Trophoblast cell (in vitro differentiated cells and primary cell): ENCODE results near the gene TECTA.

ENCODE experiments used
- DNase-seq, 2 donors: peaks; one replicate each; pipeline ENCODE4 v3.0.0-alpha.2; 2016
- H2AFZ ChIP-seq: 2 replicates; pipeline ENCODE4 v1.6.1; 2013; ENCODE audit warnings: low read length, moderate library complexity, mild to moderate bottlenecking; ENCODE audit not compliant: insufficient read depth, poor library complexity
- H2AK5ac ChIP-seq: 2 replicates; pipeline ENCODE4 v1.6.1; 2013; ENCODE audit warnings: mild to moderate bottlenecking, low read length
- H2BK120ac ChIP-seq: 2 replicates; pipeline ENCODE4 v1.6.1; 2013; ENCODE audit warnings: low read length, mild to moderate bottlenecking, moderate library complexity; ENCODE audit not compliant: insufficient read depth, poor library complexity
- H2BK12ac ChIP-seq: 2 replicates; pipeline ENCODE4 v1.6.1; 2013; ENCODE audit warnings: mild to moderate bottlenecking, low read length, moderate library complexity
- H2BK5ac ChIP-seq: 2 replicates; pipeline ENCODE4 v1.6.1; 2013; ENCODE audit warnings: low read length, low read depth, moderate library complexity, mild to moderate bottlenecking; ENCODE audit not compliant: poor library complexity
- H3K14ac ChIP-seq: 2 replicates; pipeline ENCODE4 v1.6.1; 2013; ENCODE audit warnings: mild to moderate bottlenecking, low read length
- H3K18ac ChIP-seq: 2 replicates; pipeline ENCODE4 v1.6.1; 2013; ENCODE audit warnings: mild to moderate bottlenecking, low read length
- H3K23ac ChIP-seq: 2 replicates; pipeline ENCODE4 v1.6.1; 2013; ENCODE audit warnings: low read length
- H3K27ac ChIP-seq: 2 replicates; pipeline ENCODE4 v1.5.1; 2013; ENCODE audit warnings: low read depth, mild to moderate bottlenecking, inconsistent platforms, low read length, moderate library complexity
- H3K27me3 ChIP-seq: 2 replicates; pipeline ENCODE4 v1.6.1; 2013; ENCODE audit warnings: inconsistent platforms, mild to moderate bottlenecking, low read length, moderate library complexity; ENCODE audit not compliant: insufficient read depth
- H3K36me3 ChIP-seq, 2 experiments: 1 replicate in 1 of 2; 2 replicates in 1 of 2; pipeline ENCODE4 v1.6.1; 2013; ENCODE audit warnings: low read length in 2 of 2, mild to moderate bottlenecking in 2 of 2, moderate library complexity in 1 of 2; ENCODE audit not compliant: insufficient read depth in 2 of 2, control insufficient read depth in 1 of 2
- H3K4ac ChIP-seq: 2 replicates; pipeline ENCODE4 v1.6.1; 2013; ENCODE audit warnings: low read depth, mild to moderate bottlenecking, low read length, moderate library complexity
- H3K4me1 ChIP-seq, 2 experiments: 1 replicate in 1 of 2; 2 replicates in 1 of 2; pipeline ENCODE4 v1.6.1; 2013; ENCODE audit warnings: low read length in 2 of 2, mild to moderate bottlenecking in 2 of 2, moderate library complexity in 1 of 2; ENCODE audit not compliant: insufficient read depth in 2 of 2, control insufficient read depth in 1 of 2
- H3K4me2 ChIP-seq: 2 replicates; pipeline ENCODE4 v1.6.1; 2013; ENCODE audit warnings: inconsistent platforms, mild to moderate bottlenecking, low read length, moderate library complexity
- H3K4me3 ChIP-seq: 2 replicates; pipeline ENCODE4 v1.5.1; 2013; ENCODE audit warnings: mild to moderate bottlenecking, low read depth, low read length, inconsistent platforms
- H3K79me1 ChIP-seq: one replicate; pipeline ENCODE4 v1.6.1; 2013; ENCODE audit warnings: low read length
- H3K79me2 ChIP-seq: 2 replicates; pipeline ENCODE4 v1.6.1; 2013; ENCODE audit warnings: low read length, mild to moderate bottlenecking; ENCODE audit not compliant: control insufficient read depth, insufficient read depth, poor library complexity
- H3K9ac ChIP-seq: 2 replicates; pipeline ENCODE4 v1.6.1; 2013; ENCODE audit warnings: mild to moderate bottlenecking, low read length
- H3K9me3 ChIP-seq: 2 replicates; pipeline ENCODE4 v1.6.1; 2013; ENCODE audit warnings: low read depth, mild to moderate bottlenecking, control low read depth, inconsistent platforms, low read length; ENCODE audit not compliant: insufficient read depth
- H4K12ac ChIP-seq: 2 replicates; pipeline ENCODE4 v1.6.1; 2013; ENCODE audit warnings: low read depth, mild to moderate bottlenecking, low read length, moderate library complexity
- H4K8ac ChIP-seq: 2 replicates; pipeline ENCODE4 v1.6.1; 2013; ENCODE audit warnings: low read depth, mild to moderate bottlenecking, low read length, moderate library complexity
- H4K91ac ChIP-seq: one replicate; pipeline ENCODE4 v1.6.1; 2013; ENCODE audit warnings: low read depth, mild to moderate bottlenecking, low read length, moderate library complexity
- WGBS: extraction: QIAGEN DNeasy Blood & Tissue Kit; methylation state at CpG from one replicate; pipeline ENCODE4 v1.1.7; 2013; ENCODE audit warnings: missing lambda C conversion rate; ENCODE audit not compliant: insufficient read length, insufficient coverage; ENCODE audit errors: extremely low coverage; 5-methylcytosine and 5-hydroxymethylcytosine counted together

TECTA gene

GRCh38 chr11:121068787-121069186 is 32.3 kb upstream of the TECTA start:
- H3K4ac ChIP-seq, result no peak overlapping the region
- H3K18ac ChIP-seq, result no peak overlapping the region
- no peak overlapping the region for H4K12ac ChIP-seq
- no CpG with 5 or more reads among the region's 6 CpGs for WGBS
- no peak overlapping the region for H2BK120ac ChIP-seq
- H2AFZ ChIP-seq, result no peak overlapping the region
- H2AK5ac ChIP-seq, result no peak overlapping the region
- no peaks in the 10 kb centered on the region for H3K79me1 ChIP-seq
- no peak overlapping the region for H2BK5ac ChIP-seq
- peaks cover 0 to 2% of the 10 kb centered on the region in 2 experiments for H3K36me3 ChIP-seq
- DNase-seq, result no peak
- no peak overlapping the region for H3K27ac ChIP-seq
- no peak overlapping the region for H2BK12ac ChIP-seq
- H4K91ac ChIP-seq, result no peak overlapping the region
- no peak overlapping the region for H3K14ac ChIP-seq
- H3K9me3 ChIP-seq, result no peaks in the 10 kb centered on the region
- no peaks in the 10 kb centered on the region for H3K27me3 ChIP-seq
- no peak overlapping the region for H4K8ac ChIP-seq
- no peaks in the 10 kb centered on the region for H3K4me1 ChIP-seq
- no peak overlapping the region for H3K9ac ChIP-seq
- H3K4me3 ChIP-seq, result no peak overlapping the region
- no peak overlapping the region for H3K4me2 ChIP-seq
- no peak overlapping the region for H3K23ac ChIP-seq
- H3K79me2 ChIP-seq, result no peaks in the 10 kb centered on the region

- Histone ChIP-seq H3K23ac (no peak overlapping the region), H3K36me3 (peaks cover 0 to 2% of the 10 kb centered on the region in 2 experiments), H3K4me3 (no peak overlapping the region), H3K9ac (no peak overlapping the region), H2AK5ac (no peak overlapping the region), H3K4me2 (no peak overlapping the region), H3K4ac (no peak overlapping the region), H2BK12ac (no peak overlapping the region), H3K18ac (no peak overlapping the region), H2BK5ac (no peak overlapping the region), H2BK120ac (no peak overlapping the region), H3K14ac (no peak overlapping the region), H2AFZ (no peak overlapping the region), H3K9me3 (no peaks in the 10 kb centered on the region), H4K91ac (no peak overlapping the region), H3K27me3 (no peaks in the 10 kb centered on the region), H3K79me1 (no peaks in the 10 kb centered on the region), H4K12ac (no peak overlapping the region), H3K4me1 (no peaks in the 10 kb centered on the region), H4K8ac (peak overlapping the region; percentile 9), H3K27ac (no peak overlapping the region), H3K79me2 (no peaks in the 10 kb centered on the region)
- WGBS, result no CpG with 5 or more reads among the region's 2 CpGs
- DNase-seq, result peak; percentile 5 to 71
Observed at GRCh38 chr11:121070951-121071845, 29.8 kb upstream of the TECTA start.

- Histone ChIP-seq H3K14ac (no peak overlapping the region), H2AFZ (no peak overlapping the region), H3K4me2 (no peak overlapping the region), H2BK5ac (no peak overlapping the region), H3K27ac (no peak overlapping the region), H3K4me3 (no peak overlapping the region), H3K23ac (no peak overlapping the region), H4K91ac (no peak overlapping the region), H3K18ac (no peak overlapping the region), H3K4me1 (no peaks in the 10 kb centered on the region), H3K9me3 (no peaks in the 10 kb centered on the region), H3K79me2 (no peaks in the 10 kb centered on the region), H3K27me3 (no peaks in the 10 kb centered on the region), H2BK120ac (no peak overlapping the region), H3K9ac (no peak overlapping the region), H2AK5ac (no peak overlapping the region), H2BK12ac (no peak overlapping the region), H3K36me3 (peaks cover 0 to 2% of the 10 kb centered on the region in 2 experiments), H4K8ac (peak overlapping the region; percentile 9), H3K79me1 (no peaks in the 10 kb centered on the region), H3K4ac (no peak overlapping the region), H4K12ac (no peak overlapping the region)
- DNase-seq, result no peak
- no CpG with 5 or more reads among the region's 5 CpGs for WGBS
Observed at GRCh38 chr11:121071846-121072450, 29.1 kb upstream of the TECTA start.

- no peak overlapping the region for H2BK5ac ChIP-seq
- no peaks in the 10 kb centered on the region for H3K4me1 ChIP-seq
- H4K12ac ChIP-seq, result no peak overlapping the region
- H3K9ac ChIP-seq, result no peak overlapping the region
- no peaks in the 10 kb centered on the region for H3K27me3 ChIP-seq
- no peak overlapping the region for H2AK5ac ChIP-seq
- no peak for DNase-seq
- no peak overlapping the region for H2BK12ac ChIP-seq
- no peak overlapping the region for H4K91ac ChIP-seq
- no peak overlapping the region for H3K4me3 ChIP-seq
- no peak overlapping the region for H4K8ac ChIP-seq
- H3K4me2 ChIP-seq, result no peak overlapping the region
- H3K23ac ChIP-seq, result no peak overlapping the region
- H3K79me1 ChIP-seq, result no peaks in the 10 kb centered on the region
- no peaks in the 10 kb centered on the region for H3K9me3 ChIP-seq
- peaks cover 0 to 2% of the 10 kb centered on the region in 2 experiments for H3K36me3 ChIP-seq
- no CpG with 5 or more reads among the region's 3 CpGs for WGBS
- no peak overlapping the region for H2BK120ac ChIP-seq
- no peak overlapping the region for H2AFZ ChIP-seq
- H3K4ac ChIP-seq, result no peak overlapping the region
- H3K14ac ChIP-seq, result no peak overlapping the region
- no peaks in the 10 kb centered on the region for H3K79me2 ChIP-seq
- no peak overlapping the region for H3K27ac ChIP-seq
- H3K18ac ChIP-seq, result no peak overlapping the region
Observed at GRCh38 chr11:121081321-121081720, 19.7 kb upstream of the TECTA start.
